Progenitor cell of endocrine pancreas (in vitro differentiated cells): ENCODE results near the gene NPIPB12. TPM values are rescaled to one million over a fixed set of nuclear protein-coding genes. Genes with fewer than 3 reads are reported as not detected.
"Not testable (repeated sequence)": the region's sequence is repeated elsewhere in the genome, so short reads cannot be mapped to it uniquely, and the experiment has no call there.

ENCODE experiments used
- DNase-seq: peaks from one replicate; pipeline ENCODE4 v3.0.0; 2021; ENCODE audit warnings: low spot score; ENCODE audit not compliant: unreplicated experiment
- H3K27ac Mint-ChIP-seq: 2 replicates; pipeline ENCODE4 v1.8.0; 2021; ENCODE audit warnings: mild to moderate bottlenecking, moderate library complexity, mixed read lengths
- H3K27me3 Mint-ChIP-seq: 2 replicates; pipeline ENCODE4 v1.8.0; 2021; ENCODE audit warnings: mixed read lengths
- H3K36me3 Mint-ChIP-seq: 2 replicates; pipeline ENCODE4 v1.8.0; 2022; ENCODE audit warnings: mixed read lengths; ENCODE audit not compliant: insufficient read depth
- H3K4me1 Mint-ChIP-seq: 2 replicates; pipeline ENCODE4 v1.8.0; 2021; ENCODE audit warnings: low read depth, mixed read lengths
- H3K4me3 Mint-ChIP-seq: 2 replicates; pipeline ENCODE4 v1.8.0; 2021; ENCODE audit warnings: low read depth, mild to moderate bottlenecking, moderate library complexity, mixed read lengths
- H3K9me3 Mint-ChIP-seq: 2 replicates; pipeline ENCODE4 v1.8.0; 2021; ENCODE audit warnings: low read depth, mixed read lengths
- long read RNA-seq: library from polyadenylated mRNA; unstranded; transcript quantifications from one replicate; pipeline ENCODE4 v2.0.0, GENCODE V29; 2020
- total RNA-seq: library from RNA; stranded (reverse); gene quantifications from 2 replicates; pipeline ENCODE4 v1.2.1, GENCODE V29; 2021

NPIPB12 gene
- total RNA-seq: 79.8 and 87.7 TPM in 2 replicates
- long read RNA-seq: 0 reads

DNA sequence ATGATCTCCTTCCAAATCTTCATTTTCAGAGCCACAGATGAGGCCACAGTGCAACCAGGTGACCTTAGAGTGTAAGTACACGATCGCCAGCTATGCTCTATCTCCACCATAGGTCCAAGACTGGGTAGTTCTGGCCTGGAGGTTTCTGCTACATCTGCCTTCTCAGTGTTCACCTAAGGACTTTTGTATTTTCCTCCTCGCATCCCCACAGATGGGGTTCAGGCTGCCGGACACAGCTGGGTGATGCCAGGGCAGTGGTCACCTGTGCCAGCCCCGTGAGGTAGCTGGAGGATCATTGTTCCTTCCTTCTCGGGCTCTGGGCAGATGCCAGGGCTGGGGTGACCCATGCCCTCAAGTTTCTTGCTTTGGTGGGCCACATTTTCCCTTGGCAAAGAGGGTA, at the start of gene NPIPB12:
TSS of gene NPIPB12 (minus strand) at position 101 of the 400 bp plus-strand sequence.
- H3K9me3 Mint-ChIP-seq, H3K4me1 Mint-ChIP-seq, H3K4me3 Mint-ChIP-seq: not testable (repeated sequence)

DNA sequence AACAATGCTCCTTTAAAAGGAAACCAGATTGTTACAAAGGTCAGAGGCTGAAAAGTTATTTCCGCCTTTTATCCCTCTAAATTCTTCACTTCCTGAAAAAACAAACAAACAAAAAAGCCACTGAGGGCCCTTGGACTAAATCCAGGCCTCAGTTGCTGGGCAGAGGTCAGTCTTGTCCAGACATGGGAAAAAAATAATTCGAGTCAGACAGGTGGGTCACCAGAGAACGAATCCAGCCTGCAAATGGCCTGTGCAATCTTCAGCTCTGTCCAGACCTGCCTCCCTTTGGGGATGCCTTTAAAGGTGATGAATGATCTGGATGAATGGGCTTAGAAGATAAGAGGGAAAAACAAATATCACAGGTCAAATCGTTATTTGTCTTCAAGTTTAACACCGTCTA, 15.3 kb upstream of the NPIPB12 start:
- not testable (repeated sequence) for H3K27me3 Mint-ChIP-seq, H3K27ac Mint-ChIP-seq, H3K4me1 Mint-ChIP-seq, H3K9me3 Mint-ChIP-seq, H3K4me3 Mint-ChIP-seq, DNase-seq, H3K36me3 Mint-ChIP-seq

More for the DNA sequence above, at the start of gene NPIPB12:
- not testable (repeated sequence) for H3K27ac Mint-ChIP-seq, H3K27me3 Mint-ChIP-seq, H3K36me3 Mint-ChIP-seq, DNase-seq

DNA sequence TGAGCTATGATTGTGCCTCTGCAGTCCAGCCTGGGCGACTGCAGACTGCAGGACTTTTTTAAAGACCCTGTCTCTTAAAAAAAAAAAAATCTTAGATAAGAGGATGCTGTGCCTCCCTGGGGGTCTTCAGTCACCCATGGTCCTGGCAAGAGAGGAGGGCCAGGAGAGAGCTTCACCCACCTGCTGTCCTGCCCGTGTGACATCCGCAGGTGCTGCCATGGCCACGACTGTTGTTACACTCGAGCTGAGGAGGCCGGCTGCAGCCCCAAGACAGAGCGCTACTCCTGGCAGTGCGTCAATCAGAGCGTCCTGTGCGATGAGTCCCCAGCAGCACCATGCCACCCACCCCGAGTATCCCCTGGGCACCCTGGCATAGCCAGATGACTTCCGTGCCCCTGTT, 23.9 kb downstream of the NPIPB12 start:
- not testable (repeated sequence) for H3K27ac Mint-ChIP-seq, H3K27me3 Mint-ChIP-seq, H3K4me1 Mint-ChIP-seq, H3K9me3 Mint-ChIP-seq, H3K4me3 Mint-ChIP-seq, H3K36me3 Mint-ChIP-seq, DNase-seq

DNA sequence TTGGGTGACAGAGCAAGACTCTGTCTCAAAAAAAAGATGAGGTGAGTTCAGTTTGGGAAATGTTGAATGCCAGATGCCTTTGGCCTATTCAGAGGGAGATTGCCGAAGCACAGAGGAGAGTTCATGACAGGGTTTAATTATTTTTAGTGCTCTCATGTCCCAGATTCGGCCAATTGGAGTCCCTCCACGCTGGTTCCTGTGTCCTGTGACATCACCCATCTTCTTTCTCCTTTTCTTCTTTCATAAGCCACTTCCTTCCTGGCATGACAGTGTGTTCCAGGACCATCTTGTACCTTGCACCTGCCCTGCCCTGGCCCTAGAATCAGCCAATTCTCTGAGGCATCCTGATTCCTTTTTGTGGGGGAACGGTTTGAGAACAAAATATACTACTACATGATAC, 34.1 kb downstream of the NPIPB12 start:
- DNase-seq, H3K4me3 Mint-ChIP-seq, H3K4me1 Mint-ChIP-seq, H3K27me3 Mint-ChIP-seq, H3K9me3 Mint-ChIP-seq, H3K27ac Mint-ChIP-seq, H3K36me3 Mint-ChIP-seq: not testable (repeated sequence)

DNA sequence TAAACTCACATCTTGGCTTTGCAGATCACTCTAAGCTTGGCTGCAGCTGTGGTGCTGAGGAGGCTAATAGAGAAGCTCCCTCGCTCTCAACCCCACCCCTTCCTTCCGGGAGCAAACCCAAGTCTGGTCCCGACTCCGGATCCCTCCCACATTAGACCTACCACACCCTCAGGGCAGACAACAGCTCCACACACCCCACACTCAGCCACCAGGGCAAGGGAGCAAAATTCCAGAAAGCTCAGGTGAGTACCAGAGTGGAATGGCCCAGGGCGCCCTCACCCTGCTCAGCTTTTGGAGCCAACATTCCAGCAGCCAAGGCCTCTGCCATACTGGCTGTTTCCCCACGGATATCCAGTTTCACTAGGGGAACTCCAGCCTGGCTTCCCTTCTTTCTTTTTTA, 36.5 kb downstream of the NPIPB12 start:
- H3K36me3 Mint-ChIP-seq, H3K27me3 Mint-ChIP-seq, H3K4me1 Mint-ChIP-seq, H3K4me3 Mint-ChIP-seq, H3K27ac Mint-ChIP-seq, H3K9me3 Mint-ChIP-seq, DNase-seq: not testable (repeated sequence)

DNA sequence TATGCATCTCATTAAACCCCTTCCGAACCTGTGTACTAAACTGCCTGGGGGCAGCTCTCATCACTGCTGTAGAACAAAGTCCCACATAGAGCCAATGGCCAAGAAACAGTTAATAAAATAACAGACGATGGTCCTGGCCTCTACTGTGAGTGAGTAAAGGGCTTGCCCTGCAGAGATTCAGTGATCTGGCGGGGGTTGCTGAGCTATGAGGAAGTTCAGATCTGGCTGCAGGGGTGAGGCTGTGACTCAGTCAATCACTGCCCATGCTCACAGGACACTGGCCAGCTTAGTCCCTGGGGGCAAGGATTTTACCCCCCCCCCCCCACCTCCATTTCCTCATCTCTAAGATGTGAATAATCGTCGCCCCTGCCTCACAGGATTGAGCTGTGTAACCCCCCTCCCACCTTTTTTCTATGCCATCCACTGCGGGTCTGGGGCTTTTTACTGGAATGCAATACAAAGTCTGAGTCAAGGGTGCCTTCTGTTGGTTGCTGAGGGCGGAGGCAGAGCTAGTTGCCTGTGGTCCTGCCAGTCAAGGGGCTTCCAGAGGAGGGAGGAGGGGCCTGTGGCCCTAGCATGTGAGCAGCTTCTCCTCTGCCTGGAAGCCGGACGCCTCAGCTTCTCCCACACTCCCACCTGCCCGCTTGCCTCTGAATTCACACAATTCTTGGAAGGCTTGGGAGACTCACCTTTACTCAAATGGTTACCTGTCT, 38.4 kb downstream of the NPIPB12 start:
- not testable (repeated sequence) for H3K27me3 Mint-ChIP-seq, H3K4me3 Mint-ChIP-seq, H3K4me1 Mint-ChIP-seq, H3K27ac Mint-ChIP-seq, H3K36me3 Mint-ChIP-seq, DNase-seq, H3K9me3 Mint-ChIP-seq

DNA sequence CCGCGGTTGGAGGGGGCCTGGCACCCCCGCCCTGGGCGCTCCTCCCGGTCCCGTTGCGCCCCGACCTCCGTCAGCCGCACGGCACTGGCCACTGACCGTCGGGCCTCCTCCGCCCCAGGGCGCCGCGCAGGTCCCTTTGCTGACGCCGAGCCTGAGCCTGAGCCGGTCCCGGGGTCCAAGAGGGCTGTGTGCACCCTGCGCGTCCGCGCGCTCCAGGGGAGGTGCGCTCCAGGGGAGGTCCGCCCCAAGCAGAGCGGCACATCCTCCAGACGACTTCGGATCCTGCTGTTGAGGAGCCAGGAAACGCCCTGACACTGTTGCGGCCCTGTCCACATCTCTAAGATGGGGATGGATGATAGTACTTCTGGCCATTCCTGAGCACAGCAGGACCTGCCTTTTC, 39.3 kb downstream of the NPIPB12 start:
- not testable (repeated sequence) for H3K27ac Mint-ChIP-seq, H3K9me3 Mint-ChIP-seq, H3K27me3 Mint-ChIP-seq, H3K4me1 Mint-ChIP-seq, H3K4me3 Mint-ChIP-seq, H3K36me3 Mint-ChIP-seq, DNase-seq

DNA sequence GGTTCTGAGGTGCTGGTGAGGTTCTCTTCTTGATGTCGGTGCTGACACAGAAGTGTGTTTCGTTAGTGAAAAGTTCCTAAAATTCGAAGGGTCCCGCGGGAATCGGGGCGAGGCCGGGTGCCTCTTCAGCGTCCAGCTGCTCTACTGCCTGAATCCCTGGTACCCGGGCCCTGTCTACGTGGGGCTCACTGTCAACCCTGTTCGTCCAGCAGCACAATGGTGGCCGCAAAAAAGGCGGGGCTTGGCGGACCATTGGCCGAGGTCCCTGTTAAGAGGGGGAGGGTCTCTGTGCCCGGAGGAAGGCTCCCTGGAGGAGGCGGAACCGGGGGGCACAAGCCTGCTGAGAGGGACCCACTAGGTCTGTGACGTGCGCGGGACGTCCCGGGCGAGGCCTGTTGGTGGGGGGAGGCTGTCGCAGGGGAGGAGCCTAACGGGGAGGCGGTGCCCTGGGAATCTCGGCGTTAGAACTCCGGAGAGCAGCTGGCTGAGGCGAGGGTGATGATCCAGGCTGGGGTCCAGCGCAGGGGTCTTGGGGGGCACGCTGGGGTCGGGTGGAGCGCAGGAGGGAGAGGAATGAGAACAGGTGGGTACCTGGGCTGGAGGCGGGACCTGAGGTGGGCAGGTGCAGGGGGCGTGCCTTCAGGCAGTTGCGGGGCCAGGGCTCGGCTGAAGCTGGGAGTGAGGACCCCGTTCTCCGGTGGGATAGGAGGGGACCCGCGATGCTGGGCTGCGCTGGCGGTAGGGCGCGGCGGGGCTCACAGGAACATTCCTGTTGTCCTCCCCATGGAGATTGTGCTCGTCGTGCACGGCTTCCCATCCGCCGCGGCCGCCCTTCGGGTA, 40.0 kb downstream of the NPIPB12 start:
- not testable (repeated sequence) for DNase-seq, H3K36me3 Mint-ChIP-seq, H3K4me1 Mint-ChIP-seq, H3K27me3 Mint-ChIP-seq, H3K9me3 Mint-ChIP-seq, H3K4me3 Mint-ChIP-seq, H3K27ac Mint-ChIP-seq

DNA sequence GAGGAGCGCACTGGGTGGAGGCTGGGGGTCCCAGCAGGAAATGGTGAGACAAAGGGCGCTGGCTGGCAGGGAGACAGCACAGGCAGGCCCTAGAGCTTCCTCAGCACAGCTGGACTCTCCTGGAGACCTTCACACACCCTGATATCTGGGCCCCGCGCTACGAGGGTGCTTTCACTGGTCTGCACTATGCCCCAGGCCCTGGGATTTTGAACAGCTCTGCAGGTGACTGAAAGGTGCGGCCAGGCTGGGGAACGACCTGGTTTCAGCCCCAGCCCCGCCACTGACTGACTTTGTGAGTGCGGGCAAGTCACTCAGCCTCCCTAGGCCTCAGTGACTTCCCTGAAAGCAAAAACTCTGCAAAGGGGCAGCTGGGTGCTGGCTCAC, 45.6 kb downstream of the NPIPB12 start:
- H3K4me3 Mint-ChIP-seq, H3K27ac Mint-ChIP-seq, H3K27me3 Mint-ChIP-seq, H3K4me1 Mint-ChIP-seq, H3K9me3 Mint-ChIP-seq, DNase-seq, H3K36me3 Mint-ChIP-seq: not testable (repeated sequence)

DNA sequence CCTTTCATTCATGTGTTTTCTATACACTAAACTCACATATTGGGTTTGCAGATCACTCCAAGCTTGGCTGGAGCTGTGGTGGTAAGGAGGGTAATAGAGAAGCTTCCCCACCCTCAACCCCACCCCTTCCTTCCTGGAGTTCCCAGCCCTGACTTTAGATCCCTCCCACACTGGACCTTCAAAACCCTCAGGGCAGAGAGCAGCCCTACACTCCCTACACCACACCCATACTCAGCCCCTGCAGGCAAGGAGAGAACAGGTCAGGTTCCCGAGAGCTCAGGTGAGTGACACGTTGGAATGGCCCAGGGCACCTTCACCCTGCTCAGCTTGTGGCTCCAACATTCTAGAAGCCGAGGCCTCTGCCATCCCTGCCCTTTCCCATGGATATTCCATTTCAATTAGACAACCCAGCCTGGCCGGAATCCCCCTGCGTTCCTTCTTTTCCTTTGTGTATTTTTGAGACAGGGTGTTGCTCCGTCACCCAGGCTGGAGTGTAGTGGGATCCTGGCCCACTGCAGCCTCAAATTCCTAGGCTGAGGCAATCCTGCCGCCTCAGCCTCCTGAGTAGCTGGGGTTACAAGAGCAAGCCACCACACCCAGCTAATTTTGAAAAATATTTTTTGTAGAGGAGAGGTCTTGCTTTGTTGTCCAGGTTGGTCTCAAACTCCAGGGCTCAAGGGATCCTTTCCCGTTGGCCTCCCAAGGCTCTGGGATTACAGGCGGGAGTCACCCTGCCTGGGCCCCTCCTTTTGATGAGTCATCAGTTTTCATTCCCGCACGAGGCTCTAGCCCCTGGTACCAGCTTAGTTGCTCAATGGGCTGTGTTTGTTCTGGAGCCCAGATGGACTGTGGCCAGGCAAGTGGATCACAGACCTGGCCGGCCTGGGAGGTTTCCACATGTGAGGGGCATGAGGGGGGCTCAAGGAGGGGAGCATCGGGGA, 46.2 kb downstream of the NPIPB12 start, which contains the start of gene SULT1A4:
TSS of gene SULT1A4 (plus strand) at position 208 of the 941 bp plus-strand sequence. CDS start 1,473 bp downstream, outside the sequence.
- not testable (repeated sequence) for H3K4me1 Mint-ChIP-seq, H3K27ac Mint-ChIP-seq, DNase-seq, H3K36me3 Mint-ChIP-seq, H3K27me3 Mint-ChIP-seq, H3K4me3 Mint-ChIP-seq, H3K9me3 Mint-ChIP-seq

DNA sequence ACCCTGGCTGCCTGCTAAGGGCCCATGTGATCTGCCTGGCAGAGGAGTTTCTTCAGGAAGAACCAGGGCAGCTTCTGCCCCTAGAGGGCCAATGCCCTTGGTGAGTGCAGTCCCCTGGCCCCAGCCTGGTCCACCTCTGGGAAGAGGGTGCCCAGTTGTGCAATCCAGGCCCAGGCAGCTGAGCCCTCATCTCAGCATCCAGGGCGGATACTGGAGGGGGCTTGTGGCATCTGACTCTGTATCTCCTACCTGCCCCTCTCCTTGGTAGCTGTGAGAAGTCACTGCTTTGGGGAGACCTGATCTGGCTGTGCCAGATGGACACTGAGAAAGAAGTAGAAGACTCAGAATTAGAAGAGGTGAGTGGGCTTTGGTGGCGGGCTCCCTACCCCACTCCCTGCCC, 48.5 kb downstream of the NPIPB12 start:
- DNase-seq, H3K27me3 Mint-ChIP-seq, H3K4me1 Mint-ChIP-seq, H3K36me3 Mint-ChIP-seq, H3K27ac Mint-ChIP-seq, H3K4me3 Mint-ChIP-seq, H3K9me3 Mint-ChIP-seq: not testable (repeated sequence)

DNA sequence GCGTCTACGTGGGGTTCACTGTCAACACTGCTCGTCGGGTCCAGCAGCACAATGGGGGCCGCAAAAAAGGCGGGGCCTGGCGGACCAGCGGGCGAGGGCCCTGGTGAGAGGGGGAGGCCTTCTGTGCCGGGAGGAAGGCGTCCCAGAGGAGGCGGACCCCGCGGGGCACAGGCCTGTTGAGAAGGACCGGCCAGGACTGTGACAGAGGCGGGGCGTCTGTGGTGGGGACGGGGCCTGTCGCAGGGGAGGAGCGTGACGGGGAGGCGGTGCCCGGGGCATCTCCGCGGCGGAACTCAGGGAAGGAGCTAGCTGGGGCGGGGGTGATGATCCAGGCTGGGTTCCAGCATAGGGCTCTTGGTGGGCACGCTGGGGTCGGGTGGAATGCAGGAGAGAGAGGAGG, 51.4 kb downstream of the NPIPB12 start:
- not testable (repeated sequence) for H3K4me3 Mint-ChIP-seq, H3K27ac Mint-ChIP-seq, H3K4me1 Mint-ChIP-seq, H3K27me3 Mint-ChIP-seq, DNase-seq, H3K36me3 Mint-ChIP-seq, H3K9me3 Mint-ChIP-seq
